HG02884 (cell line): ENCODE measurements around the gene HIC2.
"Not testable (repeated sequence)": the region's sequence is repeated elsewhere in the genome, so short reads cannot be mapped to it uniquely, and the experiment has no call there.

ENCODE experiments used
- ATAC-seq: cut with Tn5 transposase; IDR thresholded peaks from one replicate; pipeline ENCODE4 v1.9.1; 2021; ENCODE audit warnings: mild to moderate bottlenecking, moderate library complexity; ENCODE audit not compliant: unreplicated experiment

The HIC2 gene

DNA sequence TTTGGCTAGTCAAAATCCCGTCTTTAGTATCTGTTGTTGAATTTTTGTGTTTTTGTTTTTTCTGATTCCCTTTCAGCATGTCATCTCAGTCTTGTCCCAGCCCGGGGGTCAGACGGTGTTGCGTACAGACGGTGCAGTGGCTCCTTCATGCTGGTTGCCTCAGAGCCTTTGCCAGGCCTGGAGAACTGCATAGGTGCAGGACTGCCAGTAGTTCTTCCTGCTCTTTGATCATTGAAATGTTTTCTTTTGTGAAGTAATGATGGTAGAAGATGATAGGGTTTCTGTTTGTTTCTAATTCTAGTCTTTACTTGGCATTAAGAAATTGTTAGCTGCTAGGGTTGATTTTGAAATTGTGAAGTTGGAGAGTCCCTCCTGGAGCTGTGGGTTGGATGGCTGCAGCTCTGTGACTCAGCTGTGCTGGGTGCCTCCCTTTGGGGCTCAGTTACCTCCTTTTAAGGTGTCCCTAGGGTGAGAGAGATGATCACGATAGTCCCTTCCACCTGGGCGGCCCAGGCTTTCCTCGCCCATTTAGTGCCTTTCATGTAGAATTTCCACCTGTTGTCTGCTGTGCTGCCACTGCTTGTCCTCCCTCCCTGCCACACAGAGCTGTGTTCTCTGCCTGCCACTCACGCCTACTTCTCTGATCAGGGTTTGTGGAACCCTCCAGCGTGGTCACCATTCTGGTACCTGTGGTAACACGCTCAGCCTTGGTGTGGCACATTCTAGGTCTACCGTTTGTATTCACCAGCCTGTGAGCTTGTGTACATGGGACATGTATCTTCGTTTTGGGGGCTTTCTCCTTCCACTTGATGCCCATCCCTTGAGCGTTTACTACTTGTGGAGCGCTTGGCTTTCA lies 17.4 kb downstream of the HIC2 start:
- ATAC-seq: not testable (repeated sequence)

DNA sequence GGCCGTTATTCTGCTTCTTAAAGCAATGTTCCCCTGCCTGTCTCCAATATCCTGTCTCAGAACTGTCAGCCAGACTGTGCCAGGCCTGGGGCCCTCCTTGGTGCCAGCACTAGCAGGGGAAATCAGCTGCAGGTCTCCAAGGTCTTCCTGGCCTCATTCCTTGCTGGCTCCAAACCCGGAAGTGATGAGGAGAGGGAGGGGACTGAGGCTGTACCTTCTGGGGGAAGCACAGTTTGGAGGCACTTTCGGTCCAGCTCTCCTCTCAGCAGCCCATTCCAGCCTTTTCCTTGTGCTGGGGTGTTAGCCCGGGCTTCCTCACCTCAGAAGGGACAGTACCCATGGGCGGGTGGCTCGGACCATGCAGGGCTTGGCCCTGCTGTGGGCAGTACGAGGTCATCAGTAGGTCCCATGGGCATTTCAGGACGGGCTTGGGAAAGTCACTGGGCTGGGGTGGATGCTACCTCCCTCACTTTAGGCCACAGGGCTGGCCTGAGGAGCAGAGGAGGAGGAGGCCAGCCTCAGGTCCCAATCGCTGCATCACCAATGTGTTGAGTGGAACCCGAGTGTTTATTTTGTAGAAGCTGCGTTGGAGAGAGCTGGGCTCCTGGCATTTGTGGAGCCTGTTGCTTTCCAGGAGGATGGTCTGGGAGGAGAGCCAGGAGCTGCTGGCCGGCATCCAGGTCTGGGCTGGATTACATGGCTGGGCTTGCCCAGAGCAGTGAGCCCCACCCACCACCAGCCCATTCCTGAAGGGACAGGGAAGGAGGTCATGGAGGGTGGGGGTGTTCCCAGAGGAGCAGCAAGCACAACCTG lies 19.0 kb downstream of the HIC2 start:
- not testable (repeated sequence) for ATAC-seq

DNA sequence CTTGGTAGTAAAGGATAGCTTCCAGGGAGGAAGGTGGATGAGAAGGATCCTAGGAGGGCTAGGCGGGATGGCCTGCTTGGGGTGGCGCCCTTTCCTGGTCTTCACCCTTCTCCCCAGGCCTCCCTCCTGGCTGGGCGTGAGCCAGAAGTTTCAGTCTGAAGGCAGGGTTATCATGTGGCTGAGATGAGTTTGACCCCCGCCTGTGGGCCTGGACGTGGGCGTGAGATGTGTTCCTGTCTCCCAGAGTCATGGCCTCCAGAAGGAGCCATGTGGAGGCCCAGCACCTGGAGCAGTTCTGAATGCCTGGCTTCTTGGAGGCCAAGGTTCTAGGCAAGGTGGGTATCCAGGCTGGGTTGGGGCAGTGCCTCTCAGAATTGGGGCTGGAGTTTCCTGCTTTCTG lies 20.8 kb downstream of the HIC2 start:
- ATAC-seq: not testable (repeated sequence)

DNA sequence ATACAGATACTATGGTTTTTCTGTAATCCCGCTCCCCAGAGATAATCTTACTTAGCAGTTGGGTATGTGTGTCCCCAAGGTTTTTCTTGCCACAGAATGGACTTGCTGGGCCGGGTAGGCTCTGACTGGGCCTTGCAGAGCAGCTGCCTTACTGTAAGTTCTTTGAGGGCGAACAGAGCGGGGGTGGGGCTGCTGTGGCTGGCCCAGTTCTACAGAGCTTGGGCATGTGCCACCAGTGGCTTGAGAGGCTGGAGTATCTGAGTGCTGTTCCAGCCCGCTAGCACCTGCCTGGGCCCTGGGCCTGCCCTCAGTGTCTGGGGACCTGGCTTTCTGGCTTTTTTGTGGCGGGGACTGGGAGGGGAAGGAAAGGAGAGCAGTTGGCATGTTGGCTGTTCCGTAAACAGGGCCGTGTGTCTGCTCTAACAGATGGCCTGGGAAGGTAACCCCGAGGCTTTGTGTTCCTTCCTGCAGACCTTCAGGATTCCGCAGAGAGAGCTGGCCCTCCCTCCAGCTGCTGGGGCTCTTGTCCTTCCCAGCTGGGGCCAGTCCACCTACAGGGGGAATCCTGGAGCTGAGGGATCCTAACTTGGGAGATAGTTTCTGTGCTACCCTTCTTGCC lies 23.0 kb downstream of the HIC2 start:
- not testable (repeated sequence) for ATAC-seq

DNA sequence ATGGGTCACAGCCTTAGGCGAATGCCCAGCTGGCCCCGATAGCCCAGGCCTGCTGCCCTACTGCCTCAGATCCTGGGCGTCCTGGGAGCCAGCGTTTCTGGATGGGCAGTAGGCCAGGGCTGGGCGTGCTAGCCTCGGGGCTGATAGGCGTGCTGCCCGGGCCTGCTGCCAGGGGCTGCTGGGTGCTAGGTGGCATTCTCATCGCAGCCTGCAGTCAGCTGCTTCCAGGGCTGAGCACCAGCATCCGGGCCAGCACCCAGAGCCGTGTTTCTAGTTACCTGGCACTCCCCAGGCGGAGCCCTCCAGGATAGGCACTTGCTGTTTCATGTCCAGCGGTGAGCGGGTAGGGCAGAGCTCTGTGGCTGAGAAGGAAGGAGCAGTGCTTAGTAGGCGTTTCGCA lies 23.5 kb downstream of the HIC2 start:
- not testable (repeated sequence) for ATAC-seq

DNA sequence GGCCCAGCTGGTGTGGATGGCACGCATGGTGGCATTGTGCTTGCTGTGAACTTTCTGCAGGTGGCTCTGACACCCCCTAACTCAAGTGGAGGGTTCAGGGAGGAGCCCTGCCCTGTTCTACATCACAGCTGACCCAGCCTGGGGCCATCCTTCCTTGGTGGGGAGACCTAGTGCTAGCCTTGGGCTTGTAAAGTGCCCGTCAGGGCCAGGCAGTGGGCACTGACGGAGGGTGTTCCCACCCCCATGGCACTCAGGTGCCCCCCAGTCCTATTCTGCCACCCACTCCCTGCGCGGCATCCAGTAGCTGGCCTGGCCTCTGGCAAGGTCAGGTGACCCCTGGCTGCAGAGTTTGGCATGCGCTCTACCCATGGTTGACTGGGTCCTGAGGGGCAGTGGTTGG lies 24.0 kb downstream of the HIC2 start:
- ATAC-seq: not testable (repeated sequence)

DNA sequence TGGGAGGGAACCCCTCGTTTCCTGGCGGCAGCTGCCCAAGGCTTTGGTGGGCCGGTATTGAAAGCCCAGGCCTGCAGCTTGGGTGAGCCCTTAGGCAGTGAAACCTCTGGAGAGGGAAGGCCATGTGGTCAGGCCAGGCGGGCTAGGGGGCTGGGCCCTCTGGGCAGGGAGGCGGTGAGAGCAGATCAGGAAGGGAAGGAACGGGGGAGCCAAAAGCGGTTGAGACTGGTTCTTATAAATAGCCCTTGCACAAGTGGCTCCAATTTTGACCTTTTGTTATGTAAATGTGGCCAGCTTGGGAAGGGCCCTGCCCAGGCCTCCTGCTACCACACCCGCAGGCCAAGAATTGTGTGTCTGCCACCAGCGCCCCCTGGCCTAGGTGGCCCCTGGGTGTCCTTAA lies 25.0 kb downstream of the HIC2 start:
- ATAC-seq: not testable (repeated sequence)

DNA sequence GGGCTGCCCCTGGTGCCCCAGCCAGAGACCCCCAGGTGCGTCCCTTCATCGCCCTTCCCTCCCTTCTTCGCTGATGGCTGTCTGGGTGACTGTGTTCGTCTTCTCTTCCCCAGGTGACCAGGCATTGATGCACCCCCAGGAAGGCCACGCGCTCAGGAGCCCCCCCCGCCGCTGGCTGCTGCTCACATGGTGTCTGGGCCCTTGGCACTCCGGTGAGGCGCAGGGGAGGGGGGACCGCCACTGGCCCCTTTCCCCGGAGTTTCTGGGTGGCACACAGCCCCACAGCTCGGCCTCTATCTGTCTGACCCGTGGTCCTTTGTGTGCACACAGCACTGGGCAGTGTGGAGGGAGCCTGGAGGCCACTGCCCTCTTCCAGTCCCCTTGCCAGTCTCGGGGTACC lies 25.5 kb downstream of the HIC2 start:
- not testable (repeated sequence) for ATAC-seq

DNA sequence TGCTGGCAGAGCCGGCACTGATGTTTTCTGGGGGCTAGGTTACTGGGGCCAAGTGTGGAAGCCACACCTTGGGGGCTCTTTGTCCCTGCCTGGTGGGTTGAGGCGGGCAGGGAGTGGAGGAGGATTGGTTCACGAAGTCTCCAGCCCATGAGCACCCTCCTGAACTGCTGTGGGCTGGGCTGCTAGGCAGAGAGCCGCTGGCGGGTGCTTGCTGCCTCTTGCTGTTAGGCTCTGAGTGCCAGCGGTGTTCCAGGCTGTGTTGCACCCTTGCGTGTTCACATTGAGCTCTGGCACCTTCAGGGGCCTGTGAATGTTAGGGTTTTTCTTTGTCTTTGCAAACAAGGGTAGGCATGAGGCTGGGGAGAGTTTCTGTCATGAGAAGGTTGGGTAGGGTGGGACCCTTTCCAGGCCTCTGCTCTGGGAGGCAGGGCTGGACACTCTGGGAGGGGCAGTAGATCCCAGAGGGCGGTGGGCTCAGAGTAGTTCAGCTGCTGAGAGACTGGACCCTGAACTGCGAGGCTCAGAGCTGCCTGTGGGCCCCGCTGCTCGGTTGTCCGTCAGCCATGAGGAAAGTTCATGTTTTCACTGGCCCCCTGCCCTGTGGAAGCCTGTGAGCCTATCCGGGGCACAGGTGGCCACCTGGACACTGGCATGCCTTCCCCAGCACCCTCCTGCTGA lies 26.0 kb downstream of the HIC2 start:
- no peak for ATAC-seq

DNA sequence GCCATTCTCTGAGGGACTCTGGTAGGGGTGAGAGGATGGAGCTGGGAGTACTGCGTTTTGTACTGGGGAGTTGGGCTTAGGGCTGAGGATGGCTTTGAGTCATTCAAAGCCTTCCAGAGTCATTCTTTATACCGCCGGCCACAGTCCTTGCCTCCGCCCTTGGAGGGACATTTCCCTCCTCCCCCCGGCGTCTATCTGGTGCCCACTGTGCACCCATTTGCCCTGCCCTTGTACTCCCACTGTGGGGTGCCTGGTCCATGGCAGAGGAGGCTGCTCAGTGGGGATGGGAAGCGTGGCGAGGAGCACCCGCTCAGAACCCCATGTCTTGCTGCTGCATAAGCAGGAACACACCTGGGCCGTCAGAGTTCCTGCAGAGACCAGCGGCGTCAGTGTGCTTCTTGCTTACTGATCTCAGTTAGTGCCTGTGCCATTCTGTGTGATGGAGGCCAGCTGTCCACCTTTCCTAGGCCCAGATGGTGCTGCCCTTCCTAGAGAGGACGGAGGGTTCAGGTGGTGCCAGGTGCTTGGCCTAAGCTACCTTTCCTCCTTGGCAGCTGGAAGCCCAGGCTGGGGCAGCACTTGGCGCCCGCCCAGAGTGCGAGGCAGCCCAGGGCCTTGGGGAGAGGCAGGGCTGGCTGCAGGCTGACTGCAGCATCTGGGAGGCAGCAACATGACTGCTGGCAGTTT lies 26.7 kb downstream of the HIC2 start:
- no peak for ATAC-seq

DNA sequence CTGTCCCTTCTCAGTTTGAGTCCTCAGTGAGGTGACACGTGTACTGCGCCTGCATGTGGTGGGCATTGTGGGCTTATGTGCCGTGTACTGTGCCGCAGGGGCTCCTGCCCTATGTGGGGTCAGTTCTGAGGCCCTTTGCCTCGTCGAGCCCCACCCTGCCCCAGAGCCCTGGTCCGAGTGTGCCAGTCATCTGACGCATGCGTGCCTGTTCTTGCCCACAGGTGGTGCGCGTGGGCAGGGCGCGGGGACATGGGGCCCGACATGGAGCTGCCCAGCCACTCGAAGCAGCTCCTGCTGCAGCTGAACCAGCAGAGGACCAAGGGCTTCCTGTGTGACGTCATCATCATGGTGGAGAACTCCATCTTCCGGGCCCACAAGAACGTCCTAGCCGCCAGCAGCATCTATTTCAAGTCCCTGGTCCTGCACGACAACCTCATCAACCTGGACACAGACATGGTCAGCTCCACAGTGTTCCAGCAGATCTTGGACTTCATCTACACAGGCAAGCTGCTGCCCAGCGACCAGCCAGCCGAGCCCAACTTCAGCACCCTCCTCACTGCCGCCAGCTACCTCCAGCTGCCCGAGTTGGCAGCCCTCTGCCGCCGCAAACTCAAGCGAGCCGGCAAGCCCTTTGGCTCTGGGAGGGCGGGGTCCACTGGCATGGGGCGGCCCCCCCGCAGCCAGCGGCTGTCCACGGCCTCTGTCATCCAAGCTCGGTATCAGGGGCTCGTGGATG lies 27.7 kb downstream of the HIC2 start:
- no peak for ATAC-seq

DNA sequence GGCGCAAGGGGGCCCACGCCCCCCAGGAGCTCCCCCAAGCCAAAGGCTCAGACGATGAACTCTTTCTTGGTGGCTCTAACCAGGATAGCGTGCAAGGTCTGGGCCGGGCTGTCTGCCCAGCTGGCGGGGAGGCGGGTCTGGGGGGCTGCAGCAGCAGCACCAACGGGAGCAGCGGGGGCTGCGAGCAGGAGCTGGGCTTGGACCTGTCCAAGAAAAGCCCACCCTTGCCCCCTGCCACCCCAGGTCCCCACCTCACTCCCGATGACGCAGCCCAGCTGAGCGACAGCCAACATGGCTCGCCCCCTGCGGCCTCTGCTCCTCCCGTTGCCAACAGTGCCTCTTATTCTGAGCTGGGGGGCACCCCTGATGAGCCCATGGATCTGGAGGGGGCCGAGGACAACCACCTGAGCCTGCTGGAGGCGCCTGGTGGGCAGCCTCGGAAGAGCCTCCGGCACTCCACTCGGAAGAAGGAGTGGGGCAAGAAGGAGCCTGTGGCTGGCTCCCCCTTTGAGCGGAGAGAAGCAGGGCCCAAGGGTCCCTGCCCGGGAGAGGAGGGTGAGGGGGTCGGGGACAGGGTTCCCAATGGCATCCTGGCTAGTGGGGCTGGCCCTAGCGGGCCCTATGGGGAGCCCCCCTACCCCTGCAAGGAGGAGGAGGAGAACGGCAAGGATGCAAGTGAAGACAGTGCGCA lies 28.4 kb downstream of the HIC2 start:
- no peak for ATAC-seq

DNA sequence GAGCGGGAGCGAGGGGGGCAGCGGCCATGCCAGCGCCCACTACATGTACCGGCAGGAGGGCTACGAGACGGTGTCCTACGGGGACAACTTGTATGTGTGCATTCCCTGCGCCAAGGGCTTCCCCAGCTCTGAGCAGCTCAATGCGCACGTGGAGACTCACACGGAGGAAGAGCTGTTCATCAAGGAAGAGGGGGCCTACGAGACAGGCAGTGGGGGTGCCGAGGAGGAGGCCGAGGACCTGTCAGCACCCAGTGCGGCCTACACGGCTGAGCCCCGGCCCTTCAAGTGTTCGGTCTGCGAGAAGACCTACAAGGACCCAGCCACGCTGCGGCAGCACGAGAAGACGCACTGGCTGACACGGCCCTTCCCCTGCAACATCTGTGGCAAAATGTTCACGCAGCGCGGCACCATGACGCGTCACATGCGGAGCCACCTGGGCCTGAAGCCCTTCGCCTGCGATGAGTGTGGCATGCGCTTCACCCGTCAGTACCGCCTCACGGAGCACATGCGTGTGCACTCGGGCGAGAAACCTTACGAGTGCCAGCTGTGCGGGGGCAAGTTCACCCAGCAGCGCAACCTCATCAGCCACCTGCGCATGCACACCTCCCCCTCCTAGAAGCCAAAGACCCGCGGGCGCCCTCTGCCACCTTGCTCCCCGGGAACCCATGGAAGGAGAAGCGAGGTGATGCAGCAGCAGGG lies 29.1 kb downstream of the HIC2 start:
- ATAC-seq: no peak

DNA sequence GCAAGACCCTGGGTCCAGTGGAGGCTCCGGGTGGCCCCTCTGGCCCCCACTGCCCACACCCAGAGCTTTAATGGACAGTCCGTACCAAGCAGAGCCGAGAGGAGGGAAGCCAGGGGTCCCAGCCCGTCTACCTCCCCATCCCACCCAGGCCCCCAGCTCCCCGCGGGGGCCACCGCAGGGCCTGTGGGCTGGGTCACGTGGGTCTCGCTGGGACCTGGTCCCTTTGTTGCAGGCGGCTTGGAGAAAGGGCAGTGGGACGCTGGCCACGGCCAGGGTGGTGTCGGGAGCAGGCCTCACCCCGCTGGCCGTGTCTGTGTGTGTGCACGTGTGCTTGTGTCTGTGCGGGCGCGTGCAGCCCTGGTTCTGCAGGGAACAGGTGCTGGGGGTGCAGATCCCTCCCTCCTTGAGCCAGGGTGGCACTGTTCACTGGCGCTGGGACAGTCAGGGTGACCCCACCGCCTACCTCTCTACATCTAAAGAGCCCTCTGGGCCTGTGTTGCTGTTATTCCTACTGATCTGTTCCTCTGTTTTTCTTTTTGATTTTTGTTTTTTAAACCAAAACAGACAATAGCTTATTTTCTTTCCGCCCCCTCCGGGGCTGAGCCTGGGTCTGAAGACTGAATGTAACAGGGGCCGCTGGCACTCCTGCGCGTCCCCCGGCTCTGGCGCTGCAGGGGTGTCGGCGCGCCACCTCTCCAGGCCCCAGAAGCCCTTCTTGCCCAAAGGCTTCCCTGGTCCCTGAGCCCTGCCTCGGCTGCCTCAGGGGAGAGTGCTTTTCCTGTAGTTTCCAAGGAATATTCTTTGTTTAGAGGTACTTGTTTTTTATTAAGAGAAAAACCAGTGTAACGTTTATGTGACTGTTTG lies 29.9 kb downstream of the HIC2 start:
- no peak for ATAC-seq

DNA sequence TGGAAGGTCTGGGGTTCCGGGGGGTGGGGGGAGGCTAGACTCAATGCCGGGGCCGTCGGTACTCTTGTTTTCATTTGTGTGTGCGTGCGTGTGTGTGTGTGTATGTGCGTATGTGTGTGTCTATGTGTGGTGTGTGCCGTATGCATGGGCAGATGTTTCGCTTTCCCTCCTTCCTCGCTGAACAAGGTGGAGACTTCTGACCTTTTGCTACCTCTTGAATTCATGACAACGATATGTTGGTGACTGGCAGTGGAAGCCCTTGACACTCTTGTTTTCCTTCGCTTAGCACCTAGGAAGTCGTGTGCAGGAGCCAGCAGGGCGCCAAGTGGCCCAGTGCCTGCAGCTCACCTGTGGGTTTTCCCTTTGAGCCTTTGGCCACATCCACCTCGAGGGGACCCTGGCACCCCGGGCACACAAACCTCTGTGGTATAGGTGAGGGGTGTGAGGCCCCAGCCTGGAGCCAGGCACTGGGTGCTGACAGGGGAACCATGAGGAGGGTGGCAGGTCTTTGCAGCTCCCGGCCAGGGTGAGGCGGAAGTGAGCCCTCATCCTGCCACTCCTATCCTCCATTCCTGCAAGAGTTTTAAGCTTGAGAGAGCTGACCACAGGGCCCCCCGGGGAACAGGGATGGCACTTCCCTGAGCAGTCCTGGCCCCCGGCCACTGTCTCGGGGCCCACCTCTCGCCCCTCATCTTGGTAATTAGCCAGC lies 30.7 kb downstream of the HIC2 start:
- no peak for ATAC-seq

DNA sequence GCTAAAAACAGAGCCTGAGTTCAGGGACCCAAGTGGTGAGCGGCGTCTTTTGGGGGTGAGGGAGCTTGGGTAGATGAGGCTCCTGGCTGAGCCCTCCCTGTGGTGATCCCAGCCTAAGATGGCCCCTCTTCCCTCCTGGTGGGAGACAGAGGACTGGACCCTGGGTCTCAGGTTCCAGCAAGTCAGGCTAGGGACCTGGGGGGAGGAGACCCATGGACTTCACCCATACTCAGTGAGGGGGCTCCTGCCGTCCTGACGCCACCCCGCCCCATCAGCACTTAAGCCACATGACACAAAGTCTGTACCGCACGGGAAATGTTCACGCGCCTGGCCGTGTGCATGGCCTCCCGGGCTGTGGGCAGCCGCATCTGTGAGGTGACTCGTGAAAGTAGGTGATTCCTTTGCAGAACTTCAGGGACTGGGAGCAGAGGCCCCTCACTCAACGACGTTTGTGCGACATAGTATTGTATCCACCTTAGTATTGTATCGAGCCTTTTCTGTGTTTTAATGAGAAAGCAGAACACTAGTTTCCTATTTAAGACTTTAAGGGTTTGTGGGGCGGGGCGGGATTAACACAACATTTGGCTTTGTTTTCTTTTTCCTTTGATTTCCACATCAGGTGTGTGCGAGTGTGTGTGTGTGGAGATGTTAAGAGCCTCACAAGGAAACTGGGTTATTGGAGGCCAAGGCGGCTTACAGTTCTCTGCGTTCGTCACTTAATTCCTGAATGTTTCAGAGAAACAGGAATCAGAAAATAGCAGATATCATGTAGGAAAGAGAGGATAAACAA lies 31.7 kb downstream of the HIC2 start:
- no peak for ATAC-seq
